SK-N-SH (cell line): ENCODE measurements around the gene SOX18.

Source experiments
- EP300 ChIP-seq, 2 experiments: IDR thresholded peaks; 2 replicates each; pipeline versions ENCODE4 v1.4.0 to v1.6.1; 2012; ENCODE audit warnings: borderline replicate concordance in 1 of 2, low read depth in 1 of 2, low read length in 1 of 2
- GABPA ChIP-seq: IDR thresholded peaks from 2 replicates; pipeline ENCODE4 v1.4.0; 2012; ENCODE audit warnings: low read depth, mild to moderate bottlenecking
- MEF2A ChIP-seq: IDR thresholded peaks from 2 replicates; pipeline ENCODE4 v1.4.0; 2012; ENCODE audit warnings: low read depth, borderline replicate concordance
- POLR2AphosphoS5 ChIP-seq: IDR thresholded peaks from 2 replicates; pipeline ENCODE4 v1.6.1; 2012; ENCODE audit warnings: low read depth, low read length
- RCOR1 ChIP-seq: fragments of 150-350 bp; IDR thresholded peaks from 2 replicates; pipeline ENCODE4 v1.6.1; 2017; ENCODE audit warnings: antibody characterized with exemption, low read length
- YY1 ChIP-seq: IDR thresholded peaks from 2 replicates; pipeline ENCODE4 v1.4.0; 2012; ENCODE audit warnings: low read depth, mild to moderate bottlenecking
- TF ChIP-seq, protein P1 (sequence below): fragments of 200-600 bp; sonication (generic); IDR thresholded peaks from 2 replicates; pipeline ENCODE4 v1.6.1; 2017; ENCODE audit warnings: antibody characterized with exemption, mild to moderate bottlenecking, moderate library complexity
- TF ChIP-seq, protein P2 (sequence below): IDR thresholded peaks from 2 replicates; pipeline ENCODE4 v1.4.0; 2012; ENCODE audit warnings: low read depth, borderline replicate concordance
- TF ChIP-seq, protein P3 (sequence below): fragments of 150-350 bp; IDR thresholded peaks from 2 replicates; pipeline ENCODE4 v1.6.1; 2017; ENCODE audit warnings: antibody characterized with exemption, low read length, low read depth, borderline replicate concordance
- TF ChIP-seq, protein P4 (sequence below): fragments of 150-350 bp; IDR thresholded peaks from 2 replicates; pipeline ENCODE4 v1.6.1; 2016; ENCODE audit warnings: mild to moderate bottlenecking, low read depth, low read length

DNA sequence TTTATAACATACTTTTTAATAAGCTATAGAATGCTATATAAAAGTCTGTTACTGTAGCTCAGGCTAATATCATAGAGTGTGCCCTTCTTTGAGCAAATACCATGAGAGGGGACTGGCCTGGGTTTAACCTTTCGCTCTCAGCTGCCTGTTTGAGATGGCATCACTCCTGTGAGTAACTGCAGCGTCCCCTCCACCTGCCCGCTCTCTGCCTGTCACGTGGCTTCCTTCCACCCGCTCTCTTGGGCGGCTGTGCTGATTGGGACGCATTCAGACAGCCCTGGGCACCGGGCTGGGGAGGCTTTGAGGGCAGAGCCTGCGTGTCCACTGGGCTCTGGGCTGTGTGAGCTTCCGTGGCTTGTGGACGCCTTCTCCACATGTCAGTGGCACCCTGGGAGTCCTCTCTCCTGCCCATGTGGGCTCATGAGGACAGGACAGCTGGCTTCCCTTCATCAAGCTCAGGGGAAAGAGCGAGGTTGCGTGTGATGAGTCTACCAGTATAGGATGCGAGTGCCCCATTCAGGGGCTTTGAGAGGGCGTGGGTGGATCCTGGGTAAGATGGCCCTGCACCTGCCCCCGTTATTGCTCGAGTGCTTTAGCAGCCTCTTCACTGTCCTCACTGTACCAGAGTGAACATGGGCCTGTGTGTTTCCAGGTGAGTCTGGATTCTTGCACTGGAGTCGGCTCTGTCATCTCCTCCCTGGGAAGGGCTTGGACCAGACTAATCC lies 24.2 kb downstream of the SOX18 start:
- TF ChIP-seq, protein P1, sequence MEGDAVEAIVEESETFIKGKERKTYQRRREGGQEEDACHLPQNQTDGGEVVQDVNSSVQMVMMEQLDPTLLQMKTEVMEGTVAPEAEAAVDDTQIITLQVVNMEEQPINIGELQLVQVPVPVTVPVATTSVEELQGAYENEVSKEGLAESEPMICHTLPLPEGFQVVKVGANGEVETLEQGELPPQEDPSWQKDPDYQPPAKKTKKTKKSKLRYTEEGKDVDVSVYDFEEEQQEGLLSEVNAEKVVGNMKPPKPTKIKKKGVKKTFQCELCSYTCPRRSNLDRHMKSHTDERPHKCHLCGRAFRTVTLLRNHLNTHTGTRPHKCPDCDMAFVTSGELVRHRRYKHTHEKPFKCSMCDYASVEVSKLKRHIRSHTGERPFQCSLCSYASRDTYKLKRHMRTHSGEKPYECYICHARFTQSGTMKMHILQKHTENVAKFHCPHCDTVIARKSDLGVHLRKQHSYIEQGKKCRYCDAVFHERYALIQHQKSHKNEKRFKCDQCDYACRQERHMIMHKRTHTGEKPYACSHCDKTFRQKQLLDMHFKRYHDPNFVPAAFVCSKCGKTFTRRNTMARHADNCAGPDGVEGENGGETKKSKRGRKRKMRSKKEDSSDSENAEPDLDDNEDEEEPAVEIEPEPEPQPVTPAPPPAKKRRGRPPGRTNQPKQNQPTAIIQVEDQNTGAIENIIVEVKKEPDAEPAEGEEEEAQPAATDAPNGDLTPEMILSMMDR: no peak
- no peak for TF ChIP-seq POLR2AphosphoS5
- no peak for TF ChIP-seq RCOR1
- TF ChIP-seq YY1: no peak
- TF ChIP-seq, protein P2, sequence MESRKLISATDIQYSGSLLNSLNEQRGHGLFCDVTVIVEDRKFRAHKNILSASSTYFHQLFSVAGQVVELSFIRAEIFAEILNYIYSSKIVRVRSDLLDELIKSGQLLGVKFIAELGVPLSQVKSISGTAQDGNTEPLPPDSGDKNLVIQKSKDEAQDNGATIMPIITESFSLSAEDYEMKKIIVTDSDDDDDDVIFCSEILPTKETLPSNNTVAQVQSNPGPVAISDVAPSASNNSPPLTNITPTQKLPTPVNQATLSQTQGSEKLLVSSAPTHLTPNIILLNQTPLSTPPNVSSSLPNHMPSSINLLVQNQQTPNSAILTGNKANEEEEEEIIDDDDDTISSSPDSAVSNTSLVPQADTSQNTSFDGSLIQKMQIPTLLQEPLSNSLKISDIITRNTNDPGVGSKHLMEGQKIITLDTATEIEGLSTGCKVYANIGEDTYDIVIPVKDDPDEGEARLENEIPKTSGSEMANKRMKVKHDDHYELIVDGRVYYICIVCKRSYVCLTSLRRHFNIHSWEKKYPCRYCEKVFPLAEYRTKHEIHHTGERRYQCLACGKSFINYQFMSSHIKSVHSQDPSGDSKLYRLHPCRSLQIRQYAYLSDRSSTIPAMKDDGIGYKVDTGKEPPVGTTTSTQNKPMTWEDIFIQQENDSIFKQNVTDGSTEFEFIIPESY: no peak
- no peak for TF ChIP-seq EP300 (IDR thresholded peaks at IDR 0.05; ENCODE audit: borderline replicate concordance in 1 of 2, low read depth in 1 of 2, low read length in 1 of 2)
- TF ChIP-seq MEF2A: no peak
- TF ChIP-seq GABPA: no peak
- TF ChIP-seq, protein P3, sequence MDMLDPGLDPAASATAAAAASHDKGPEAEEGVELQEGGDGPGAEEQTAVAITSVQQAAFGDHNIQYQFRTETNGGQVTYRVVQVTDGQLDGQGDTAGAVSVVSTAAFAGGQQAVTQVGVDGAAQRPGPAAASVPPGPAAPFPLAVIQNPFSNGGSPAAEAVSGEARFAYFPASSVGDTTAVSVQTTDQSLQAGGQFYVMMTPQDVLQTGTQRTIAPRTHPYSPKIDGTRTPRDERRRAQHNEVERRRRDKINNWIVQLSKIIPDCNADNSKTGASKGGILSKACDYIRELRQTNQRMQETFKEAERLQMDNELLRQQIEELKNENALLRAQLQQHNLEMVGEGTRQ: no peak
- TF ChIP-seq, protein P4, sequence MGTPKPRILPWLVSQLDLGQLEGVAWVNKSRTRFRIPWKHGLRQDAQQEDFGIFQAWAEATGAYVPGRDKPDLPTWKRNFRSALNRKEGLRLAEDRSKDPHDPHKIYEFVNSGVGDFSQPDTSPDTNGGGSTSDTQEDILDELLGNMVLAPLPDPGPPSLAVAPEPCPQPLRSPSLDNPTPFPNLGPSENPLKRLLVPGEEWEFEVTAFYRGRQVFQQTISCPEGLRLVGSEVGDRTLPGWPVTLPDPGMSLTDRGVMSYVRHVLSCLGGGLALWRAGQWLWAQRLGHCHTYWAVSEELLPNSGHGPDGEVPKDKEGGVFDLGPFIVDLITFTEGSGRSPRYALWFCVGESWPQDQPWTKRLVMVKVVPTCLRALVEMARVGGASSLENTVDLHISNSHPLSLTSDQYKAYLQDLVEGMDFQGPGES: no peak
